ENCODE data around the gene TXNDC8. TPM values are rescaled to one million over a fixed set of nuclear protein-coding genes. Genes with fewer than 3 reads are reported as not detected.

Gene TXNDC8
- total RNA-seq, 2 donors from 2014 or later: not detected

Other genes with a start within 250 kb of the TXNDC8 start
- not detected for gene C9orf152, start 129.7 kb downstream of the TXNDC8 start, total RNA-seq
- gene TXN, start 81.4 kb downstream of the TXNDC8 start, total RNA-seq: 10 to 100 TPM; 90.5 to 92.5 TPM
- gene SVEP1, start 241.9 kb upstream of the TXNDC8 start, total RNA-seq: 10 to 100 TPM; 12.7 to 20.0 TPM

Measured in right atrium auricular region (tissue), 2 donors.